Hindlimb muscle (tissue), 1 donor: Measurements from ENCODE around the gene MAP3K10. TPM values are rescaled to one million over a fixed set of nuclear protein-coding genes. Genes with fewer than 3 reads are reported as not detected.
A peak's percentile ranks its signal among the peaks of the same experiment; 100 is the strongest.
"Not testable (repeated sequence)": the region's sequence is repeated elsewhere in the genome, so short reads cannot be mapped to it uniquely, and the experiment has no call there.

Source experiments
- DNase-seq: peaks from one replicate; pipeline ENCODE4 v3.0.0-alpha.2; 2013
- polyA plus RNA-seq: library from polyadenylated mRNA; unstranded; fragments of 120-200 nt; gene quantifications from one replicate; pipeline ENCODE4 v1.2.1, GENCODE V29; 2013; ENCODE audit not compliant: insufficient read length

The MAP3K10 gene
- polyA plus RNA-seq, result 12.3 TPM

DNA sequence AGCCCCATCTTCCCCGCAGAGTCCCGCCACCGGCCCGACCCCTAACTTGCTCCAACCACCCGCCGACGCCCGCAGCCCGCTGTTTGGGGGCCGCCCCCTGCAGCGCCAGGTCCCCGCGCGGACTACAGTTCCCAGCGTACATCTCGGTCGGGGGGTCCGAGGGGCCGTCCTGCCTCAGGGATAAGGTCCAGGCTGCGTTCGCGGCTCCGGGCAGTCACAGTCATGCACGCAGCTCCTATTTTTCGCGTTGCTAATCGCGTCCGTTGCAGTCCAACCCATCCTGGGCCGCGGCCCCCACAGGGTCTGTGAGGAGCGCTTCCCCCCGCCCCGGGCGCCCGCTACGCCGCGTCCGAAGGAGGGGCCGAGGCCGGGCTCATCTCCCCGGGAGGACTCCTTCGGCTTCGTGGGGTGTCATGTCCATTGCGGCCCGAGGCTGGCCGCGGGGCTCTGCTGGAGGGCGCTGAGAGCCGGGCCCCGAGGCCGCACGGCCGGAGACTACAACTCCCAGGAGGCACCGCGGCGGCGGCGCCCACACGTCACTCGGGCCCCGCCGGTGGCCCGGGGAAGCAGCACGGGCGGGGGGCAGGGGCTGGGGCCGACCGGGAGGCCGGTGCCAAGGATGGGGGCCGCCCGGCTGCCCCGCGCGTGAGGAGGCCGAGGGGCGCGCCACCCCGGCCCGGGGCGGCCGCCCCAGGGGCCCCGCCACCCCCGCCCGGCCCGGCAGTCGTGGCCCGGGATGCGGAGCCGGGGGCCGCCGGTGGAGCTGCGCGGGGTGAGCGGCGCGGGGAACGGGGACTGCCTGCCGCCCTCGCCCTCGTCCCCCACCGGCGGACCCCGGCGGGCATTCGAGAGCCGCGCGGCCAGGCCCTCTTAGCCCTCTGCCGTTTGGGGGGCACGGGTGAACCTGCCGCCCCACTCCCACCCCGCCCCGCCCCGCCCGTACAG, at the start of gene MAP3K10:
Gene MAP3K10, plus strand, starts transcription at position 536 of the 945 bp plus-strand sequence. CDS start 606 bp downstream, outside the sequence.
- DNase-seq, result peak; percentile 80

DNA sequence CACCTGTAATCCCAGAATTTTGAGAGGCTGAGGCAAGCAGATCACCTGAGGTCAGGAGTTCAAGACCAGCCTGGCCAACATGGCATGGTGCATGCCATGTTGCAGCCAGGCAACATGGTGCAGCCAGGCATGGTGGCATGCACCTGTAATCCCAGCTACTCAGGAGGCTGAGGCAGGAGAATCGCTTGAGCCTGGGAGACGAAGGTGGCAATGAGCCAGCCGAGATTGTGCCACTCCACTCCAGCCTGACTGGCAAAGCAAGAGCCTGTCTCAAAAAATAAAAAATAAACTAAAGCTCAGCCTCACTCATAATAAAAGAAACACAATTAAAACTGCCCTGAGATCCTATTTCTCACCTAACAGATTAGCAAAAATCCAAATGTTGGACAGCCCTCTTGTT, 49.7 kb upstream of the MAP3K10 start:
- DNase-seq, result no peak

DNA sequence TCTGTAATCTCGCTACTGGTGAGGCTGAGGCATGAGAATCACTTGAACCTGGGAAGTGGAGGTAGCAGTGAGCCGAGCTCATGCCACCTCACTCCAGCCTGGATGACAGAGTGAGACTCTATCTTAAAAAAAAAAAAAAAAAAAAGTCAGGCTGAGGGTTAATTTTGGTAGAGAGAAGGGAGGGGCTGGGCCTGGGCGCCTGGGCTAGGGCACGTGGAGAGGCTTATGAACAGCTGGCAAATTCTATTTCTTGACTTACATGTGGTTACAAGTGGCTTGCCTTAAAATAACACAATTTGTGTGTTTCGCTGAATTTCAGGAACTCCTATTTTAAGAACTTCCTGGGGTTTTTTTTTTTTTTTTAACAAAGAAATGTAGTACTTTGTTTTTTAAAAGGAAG, 47.6 kb upstream of the MAP3K10 start:
- peak; percentile 23 for DNase-seq

DNA sequence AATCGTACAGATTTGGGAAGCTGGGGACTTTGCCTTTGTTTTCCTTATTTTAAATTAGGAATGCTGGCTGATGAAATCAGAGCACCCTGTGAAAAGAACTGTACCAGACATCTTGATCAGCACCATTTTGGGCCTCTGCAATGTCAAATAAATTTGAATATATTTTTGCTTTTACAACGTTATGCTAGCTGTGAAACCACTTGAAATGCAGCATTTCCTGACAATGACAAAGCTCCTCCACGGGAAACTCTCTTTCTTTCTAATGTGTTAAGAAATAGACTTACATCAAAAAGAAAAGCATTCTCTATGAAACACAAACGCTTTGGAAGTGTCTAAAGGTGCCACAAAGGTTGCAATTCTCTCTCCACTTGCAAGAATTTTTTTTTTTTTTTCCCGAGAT, 47.1 kb upstream of the MAP3K10 start:
- no peak for DNase-seq

DNA sequence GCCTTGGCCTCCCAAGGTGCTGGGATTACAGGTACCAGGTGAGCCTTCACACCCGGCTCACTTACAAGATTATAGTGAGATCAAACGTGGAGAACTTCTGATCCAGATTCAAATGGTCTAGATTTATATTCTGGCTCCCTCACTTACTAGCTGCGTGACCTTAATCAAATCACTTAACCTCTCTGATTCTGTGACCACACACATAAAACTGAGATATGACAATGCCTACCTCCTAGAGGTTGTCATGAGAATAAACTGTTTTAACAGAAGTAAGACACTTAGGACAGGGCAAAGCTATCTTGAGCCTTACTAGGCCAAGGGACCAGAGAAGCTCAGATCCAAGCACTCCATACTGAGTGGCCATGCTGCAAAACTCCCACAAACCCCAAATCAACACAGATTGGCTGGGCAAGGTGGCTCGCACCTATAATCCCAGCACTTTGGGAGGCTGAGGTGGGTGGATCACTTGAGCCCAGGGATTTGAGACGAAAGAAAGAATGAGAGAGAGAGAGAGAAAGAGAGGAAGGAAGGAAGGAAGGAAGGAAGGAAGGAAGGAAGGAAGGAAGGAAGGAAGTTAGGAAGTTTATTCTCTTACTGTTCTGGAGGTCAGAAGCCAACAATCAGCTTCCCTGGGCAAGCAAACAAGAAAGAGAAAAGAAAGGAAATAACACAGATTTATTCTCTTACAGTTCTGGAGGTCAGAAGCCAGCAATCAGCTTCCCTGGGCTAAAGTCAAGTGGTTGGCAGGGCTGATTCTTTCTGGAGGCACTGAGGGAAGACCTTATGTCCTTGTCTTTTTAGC, 46.1 kb upstream of the MAP3K10 start:
- no peak for DNase-seq

DNA sequence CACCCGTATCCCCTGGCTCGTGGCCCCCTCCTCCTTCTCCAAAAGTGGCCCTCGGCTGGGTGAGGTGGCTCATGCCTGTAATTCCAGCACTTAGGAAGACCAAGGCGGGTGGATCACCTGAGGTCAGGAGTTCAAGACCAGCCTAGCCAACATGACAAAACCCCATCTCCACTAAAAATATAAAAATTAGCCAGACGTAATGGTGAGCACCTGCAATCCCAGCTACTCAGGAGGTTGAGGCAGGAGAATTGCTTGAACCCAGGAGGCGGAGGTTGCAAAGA, 45.5 kb upstream of the MAP3K10 start:
- not testable (repeated sequence) for DNase-seq

DNA sequence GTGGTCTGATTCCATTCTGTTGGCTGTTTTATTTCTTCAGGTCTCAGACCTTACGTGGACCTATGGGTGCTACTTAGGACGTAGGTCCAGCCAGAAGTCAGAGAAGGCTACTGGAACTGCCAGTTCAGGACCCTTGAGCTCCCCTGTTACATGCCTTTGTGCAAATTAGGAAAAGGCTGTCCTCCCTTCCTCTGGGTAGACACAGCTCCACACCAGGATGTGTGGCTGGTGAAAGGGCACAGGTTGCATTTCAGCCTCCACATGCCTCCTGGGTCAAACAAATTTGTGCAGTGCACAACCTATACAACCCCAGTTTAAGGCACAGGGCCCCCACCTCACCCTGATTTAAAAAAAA, 43.9 kb upstream of the MAP3K10 start:
- DNase-seq, result no peak

DNA sequence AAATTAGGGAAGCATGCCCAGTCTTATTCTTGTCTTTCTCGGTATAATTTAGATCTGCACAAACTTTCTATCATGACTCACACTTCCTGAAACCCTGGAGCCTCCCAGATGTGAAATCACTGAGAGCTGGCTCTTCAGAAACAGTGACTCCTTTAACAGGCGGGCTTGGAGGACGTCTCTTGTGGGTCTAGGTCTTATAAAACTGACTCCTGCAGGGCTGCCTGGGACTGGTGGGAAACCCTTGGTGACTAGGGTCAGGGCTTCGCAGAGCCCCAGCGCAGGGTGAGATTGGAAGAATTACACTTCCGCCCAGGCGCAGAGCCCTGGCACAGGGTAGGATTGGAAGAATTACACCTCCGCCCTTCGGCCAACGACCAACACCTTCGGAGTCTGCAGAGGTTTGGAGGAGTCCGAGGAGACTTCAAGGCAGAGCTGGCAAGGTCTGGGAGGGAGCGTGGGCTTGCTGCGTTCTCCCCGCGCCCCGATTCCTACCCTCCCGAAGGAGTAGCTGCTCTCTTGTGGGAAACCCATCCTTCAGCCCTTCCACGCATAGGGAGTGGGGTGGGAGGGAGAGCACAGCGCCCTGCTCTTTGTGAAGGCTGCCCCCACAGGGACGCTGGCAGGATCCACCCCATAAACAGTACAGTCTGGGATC, 43.4 kb upstream of the MAP3K10 start:
- DNase-seq, result peak; percentile 26

DNA sequence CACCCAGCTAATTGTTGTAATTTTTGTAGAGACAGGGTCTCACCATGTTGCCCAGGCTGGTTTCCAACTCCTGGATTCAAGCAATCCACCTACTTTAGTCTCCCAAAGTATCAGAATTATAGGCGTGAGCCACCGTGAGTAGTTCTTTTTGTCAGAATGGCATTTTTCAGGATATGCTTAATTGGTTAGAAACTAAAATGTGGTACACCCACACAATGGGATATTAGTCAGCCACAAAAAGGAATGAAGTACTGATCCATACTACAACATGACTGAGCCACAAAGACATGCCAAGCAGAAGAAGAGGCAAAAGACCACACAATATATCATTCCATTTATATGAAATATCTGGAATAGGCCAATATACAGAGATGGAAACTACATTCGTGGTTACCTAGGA, 41.7 kb upstream of the MAP3K10 start:
- DNase-seq, result no peak

DNA sequence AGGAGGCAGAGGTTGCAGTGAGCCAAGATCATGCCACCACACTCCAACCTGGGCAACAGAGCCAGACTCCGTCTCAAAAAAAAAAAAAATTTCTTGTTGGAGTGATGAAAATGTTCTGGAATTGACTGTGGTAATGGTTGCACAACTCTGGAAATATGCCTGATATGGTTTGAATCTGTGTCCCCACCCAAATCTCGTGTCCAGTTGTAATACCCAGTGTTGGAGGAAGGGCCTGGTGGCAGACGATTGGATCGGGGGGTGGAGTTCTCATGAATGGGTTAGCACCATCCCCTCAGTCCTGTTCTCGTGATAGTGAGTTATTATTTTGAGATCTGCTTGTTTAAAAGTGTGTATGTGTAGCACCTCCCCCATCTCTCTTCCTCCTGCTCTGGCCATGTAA, 41.1 kb upstream of the MAP3K10 start:
- DNase-seq, result no peak

DNA sequence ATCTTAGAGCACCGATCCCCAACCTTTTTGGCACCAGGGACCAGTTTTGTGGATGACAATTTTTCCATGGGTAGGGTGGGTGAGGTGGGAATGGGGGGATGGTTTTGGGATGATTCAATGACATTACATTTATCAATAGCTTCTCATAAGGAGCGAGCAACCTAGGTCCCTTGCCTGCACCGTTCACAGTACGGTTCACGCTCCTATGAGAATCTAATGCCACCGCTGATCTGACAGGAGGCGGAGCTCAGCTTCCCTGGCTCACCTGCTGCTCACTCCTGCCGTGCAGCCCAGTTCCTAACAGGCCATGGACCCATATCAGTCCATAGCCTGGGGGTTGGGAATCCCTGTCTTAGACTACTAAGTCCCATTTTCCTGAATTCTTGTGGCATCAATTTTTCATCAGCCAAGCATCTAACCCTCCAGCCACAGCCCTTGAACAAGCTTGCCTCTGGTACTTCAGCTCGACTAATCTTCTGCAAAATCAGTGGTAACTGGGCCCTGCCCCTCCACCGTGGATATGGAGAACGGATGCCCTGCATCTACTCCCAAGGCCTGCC, 37.0 kb upstream of the MAP3K10 start:
- DNase-seq, result no peak

DNA sequence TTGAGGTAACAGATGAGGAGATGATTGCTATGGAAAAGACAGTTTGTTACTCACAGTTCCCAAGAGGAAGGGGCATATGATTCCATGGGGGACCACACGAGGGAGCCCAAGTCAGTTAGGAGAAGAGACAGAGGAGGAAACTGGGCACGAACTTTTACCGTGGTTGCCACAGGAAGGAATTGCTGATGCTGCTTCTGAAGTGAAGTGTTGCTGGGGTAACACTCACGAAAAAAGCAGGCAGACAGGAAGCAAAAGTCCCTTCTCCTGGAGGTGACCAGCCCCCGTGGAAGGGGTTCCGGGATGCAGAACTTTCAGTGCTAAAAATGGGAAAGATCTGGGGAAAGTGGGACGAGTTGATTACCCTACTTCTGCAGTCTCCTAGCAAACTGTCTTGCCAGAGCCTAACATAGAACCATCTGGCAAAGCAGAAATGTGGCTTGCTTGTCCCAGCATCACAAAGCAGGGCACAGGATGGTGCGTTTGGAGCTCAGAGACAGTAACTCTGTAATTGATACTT, 35.4 kb upstream of the MAP3K10 start:
- DNase-seq, result no peak

DNA sequence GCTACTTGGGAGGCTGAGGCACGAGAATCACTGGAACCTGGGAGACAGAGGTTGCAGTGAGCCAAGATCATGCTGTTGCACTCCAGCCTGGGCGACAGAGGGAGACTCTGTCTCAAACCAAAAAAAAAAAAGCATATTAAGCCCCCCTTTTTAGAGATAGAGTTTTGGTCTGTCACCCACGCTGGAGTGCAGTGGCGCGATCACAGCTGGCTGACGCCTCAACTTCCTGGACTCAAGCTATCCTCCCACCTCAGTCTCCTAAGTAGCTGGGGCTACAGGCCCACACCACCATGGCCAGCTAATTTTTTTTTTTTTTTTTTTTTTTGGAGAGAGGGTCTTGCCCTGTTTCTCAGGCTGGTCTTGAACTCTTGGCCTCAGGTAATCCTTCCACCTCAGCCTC, 34.2 kb upstream of the MAP3K10 start:
- no peak for DNase-seq

DNA sequence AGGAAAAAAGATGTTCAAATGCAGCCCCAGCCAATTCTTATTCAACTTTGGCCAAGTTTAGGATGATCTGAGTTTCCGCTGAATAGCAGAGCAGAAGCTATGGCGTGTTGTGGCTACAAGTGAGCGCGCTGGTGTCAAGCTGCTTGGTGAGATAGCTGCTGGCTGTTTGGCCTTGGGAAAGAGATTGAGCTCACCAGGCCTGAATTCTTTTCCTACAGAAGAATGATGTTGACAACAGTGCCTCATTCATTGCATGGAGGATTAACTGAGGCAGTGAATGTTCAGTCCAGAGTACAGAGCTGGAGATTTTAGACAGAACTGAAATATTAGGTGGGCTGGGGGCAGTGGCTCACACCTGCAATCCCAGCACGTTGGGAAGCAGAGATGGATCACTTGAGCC, 31.5 kb upstream of the MAP3K10 start:
- no peak for DNase-seq

DNA sequence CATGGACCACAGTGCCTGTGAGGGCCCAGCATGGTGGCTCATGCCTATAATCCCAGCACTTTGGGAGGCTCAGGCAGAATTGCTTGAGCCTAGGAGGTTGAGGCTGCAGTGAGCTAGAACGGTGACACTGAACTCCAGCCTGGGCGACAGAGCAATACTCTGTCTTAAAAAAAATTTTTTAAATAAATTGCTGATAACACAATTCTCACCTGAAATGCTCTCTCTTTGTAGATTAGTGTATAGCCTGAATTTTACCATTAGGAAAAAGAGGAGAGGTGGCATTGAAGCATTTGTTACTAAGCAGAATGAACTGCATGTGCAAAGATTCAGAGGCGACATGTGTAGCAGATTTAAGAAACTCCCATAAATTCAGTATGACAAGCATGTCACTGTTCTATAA, 29.1 kb upstream of the MAP3K10 start:
- no peak for DNase-seq

DNA sequence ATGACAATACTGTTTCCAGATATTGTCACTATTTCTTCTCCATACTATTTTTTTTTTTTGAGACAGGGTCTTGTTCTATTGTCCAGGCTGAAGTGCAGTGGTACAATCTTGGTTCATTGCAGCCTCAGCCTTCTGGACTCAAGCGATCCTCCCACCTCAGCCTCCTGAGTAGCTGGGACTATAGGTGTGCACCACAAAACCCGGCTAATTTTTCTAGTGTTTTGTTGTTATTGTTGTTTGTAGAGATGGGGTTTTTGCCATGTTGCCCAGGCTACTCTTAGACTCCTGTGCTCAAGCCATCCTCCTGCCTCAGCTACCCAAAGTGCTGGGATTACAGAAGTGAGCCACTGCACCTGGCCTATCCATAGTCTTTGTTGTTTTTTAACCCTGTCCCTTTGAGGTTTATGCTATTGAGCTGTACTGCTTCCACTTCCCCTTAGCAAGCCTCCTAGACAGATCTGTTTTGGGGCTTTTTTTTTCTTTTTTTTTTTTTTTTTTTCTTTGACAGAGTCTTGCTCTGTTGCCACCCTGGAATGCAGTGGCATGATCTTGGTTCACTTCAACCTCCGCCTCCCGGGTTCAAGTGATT, 27.6 kb upstream of the MAP3K10 start:
- DNase-seq, result no peak

DNA sequence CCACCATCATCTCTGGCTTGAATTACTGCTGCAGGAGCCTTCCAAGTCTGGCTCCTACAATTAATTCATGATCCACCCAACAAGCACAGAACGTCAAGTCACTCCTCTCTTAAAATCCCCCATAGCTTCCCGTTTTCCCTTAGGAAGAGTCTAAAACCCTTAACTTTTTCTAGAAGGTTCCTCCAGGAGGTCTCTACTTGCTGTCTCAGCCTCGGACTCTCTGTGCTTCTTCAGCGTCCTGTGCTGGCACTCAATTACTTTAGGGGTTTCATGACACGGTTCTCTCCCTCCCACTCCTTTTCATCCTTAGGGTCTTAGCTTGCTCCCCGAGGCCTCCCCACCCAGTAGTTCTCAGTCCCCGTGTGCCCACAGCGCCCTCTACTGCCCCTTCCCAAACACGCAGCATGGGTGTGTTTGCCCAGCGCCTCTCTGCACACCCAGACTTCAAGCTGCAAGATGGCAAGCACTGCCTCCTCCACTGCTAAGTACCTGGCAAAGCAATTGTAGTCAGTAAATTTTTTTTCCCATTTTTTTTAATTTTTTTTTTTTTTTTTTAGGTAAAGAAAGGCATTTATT, 25.8 kb upstream of the MAP3K10 start:
- peak; percentile 16 for DNase-seq

DNA sequence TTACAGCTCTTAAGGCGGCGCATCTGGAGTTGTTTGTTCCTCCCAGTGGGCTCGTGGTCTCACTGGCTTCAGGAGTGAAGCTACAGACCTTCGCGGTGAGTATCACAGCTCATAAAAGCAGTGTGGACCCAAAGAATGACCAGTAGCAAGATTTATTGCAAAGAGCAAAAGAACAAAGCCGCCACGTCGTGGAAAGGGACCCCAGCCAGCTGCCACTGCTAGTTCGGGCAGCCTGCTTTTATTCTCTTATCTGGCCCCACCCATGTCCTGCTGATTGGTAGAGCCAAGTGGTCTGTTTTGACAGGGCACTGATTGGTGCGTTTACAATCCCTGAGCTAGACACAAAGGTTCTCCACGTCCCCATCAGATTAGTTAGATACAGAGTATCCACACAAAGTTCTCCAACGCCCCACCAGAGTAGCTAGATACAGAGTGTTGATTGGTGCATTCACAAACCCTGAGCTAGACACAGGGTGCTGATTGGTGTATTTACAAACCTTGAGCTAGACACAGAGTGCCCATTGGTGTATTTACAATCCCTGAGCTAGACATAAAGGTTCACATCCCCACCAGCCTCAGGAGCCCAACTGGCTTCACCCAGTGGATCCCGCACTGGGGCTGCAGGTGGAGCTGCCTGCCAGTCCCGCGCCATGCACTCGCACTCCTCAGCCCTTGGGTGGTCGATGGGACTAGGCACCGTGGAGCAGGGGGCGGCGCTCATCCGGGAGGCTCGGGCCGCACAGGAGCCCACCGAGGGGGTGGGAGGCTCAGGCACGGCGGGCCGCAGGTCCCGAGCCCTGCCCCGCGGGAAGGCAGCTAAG, 21.5 kb upstream of the MAP3K10 start:
- not testable (repeated sequence) for DNase-seq

DNA sequence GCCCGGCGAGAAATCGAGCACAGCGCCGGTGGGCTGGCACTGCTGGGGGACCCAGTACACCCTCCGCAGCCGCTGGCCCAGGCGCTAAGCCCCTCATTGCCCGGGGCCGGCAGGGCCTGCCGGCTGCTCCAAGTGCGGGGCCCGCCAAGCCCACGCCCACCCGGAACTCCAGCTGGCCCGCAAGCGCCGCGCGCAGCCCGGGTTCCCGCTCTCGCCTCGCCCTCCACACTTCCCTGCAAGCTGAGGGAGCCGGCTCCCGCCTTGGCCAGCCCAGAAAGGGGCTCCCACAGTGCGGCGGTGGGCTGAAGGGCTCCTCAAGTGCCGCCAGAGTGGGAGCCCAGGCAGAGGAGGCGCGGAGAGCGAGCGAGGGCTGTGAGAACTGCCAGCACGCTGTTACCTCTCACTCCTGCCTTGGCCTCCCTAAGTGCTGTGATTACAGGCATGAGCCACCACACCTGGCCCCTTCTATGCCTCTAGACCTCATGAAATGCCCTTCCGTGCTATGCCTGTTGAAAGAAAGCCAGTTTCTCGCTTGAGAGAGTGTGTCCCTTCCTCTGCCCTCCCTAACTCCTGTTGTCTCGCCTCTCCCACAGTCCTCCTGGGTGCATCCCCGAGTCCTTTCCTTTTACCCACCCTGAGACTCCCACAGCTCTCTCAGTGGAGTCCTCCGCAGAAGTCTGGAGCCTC, 20.8 kb upstream of the MAP3K10 start:
- not testable (repeated sequence) for DNase-seq

DNA sequence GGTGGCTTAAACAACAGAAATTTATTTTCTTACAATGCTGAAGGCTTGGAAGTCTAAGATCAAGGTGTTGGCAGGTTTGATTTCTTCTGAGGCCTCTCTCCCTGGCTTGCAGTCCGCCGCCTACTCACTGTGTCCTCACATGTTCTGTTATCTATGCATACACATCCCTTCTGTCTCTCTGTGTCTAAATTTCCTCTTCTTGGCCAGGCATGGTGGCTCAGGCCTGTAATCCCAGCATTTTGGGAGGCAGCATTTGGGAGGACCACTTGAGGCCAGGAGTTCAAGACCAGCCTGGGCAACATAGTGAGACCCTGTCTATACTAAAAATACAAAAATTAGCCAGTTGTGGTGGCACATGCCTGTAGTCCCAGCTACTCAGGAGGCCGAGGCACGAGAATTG, 19.9 kb upstream of the MAP3K10 start:
- DNase-seq, result not testable (repeated sequence)
